ENCODE measurements around the gene CEACAM4. TPM values are rescaled to one million over a fixed set of nuclear protein-coding genes. Genes with fewer than 3 reads are reported as not detected.
"Not testable (repeated sequence)": the region's sequence is repeated elsewhere in the genome, so short reads cannot be mapped to it uniquely, and the experiment has no call there.

The CEACAM4 gene
- total and polyA plus RNA-seq, 4 donors = 0.63 to 2.2 (median 0.80) TPM

GRCh38 chr19:41584260-41584810 lies 42.5 kb downstream of the CEACAM4 start:
- TF ChIP-seq, protein P1, sequence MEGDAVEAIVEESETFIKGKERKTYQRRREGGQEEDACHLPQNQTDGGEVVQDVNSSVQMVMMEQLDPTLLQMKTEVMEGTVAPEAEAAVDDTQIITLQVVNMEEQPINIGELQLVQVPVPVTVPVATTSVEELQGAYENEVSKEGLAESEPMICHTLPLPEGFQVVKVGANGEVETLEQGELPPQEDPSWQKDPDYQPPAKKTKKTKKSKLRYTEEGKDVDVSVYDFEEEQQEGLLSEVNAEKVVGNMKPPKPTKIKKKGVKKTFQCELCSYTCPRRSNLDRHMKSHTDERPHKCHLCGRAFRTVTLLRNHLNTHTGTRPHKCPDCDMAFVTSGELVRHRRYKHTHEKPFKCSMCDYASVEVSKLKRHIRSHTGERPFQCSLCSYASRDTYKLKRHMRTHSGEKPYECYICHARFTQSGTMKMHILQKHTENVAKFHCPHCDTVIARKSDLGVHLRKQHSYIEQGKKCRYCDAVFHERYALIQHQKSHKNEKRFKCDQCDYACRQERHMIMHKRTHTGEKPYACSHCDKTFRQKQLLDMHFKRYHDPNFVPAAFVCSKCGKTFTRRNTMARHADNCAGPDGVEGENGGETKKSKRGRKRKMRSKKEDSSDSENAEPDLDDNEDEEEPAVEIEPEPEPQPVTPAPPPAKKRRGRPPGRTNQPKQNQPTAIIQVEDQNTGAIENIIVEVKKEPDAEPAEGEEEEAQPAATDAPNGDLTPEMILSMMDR (IDR thresholded peaks at IDR 0.05; ENCODE audit: low read depth, low read length, missing input control) = no peak
- 57% methylated on average over 6 of the region's 6 CpGs for WGBS
- Histone ChIP-seq H3K9ac (ENCODE audit: low read depth in 1 of 2, low read length in 2 of 2) (no peak overlapping the region), H3K4me1 (ENCODE audit: control insufficient read depth in 4 of 4, insufficient read depth in 4 of 4, low read length in 3 of 4) (no peaks in the 10 kb centered on the region), H3K27ac (ENCODE audit: low read depth in 1 of 2, low read length in 2 of 2) (no peak overlapping the region), H3K4me3 (ENCODE audit: low read depth in 1 of 3, low read length in 3 of 3) (no peak overlapping the region), H3K36me3 (ENCODE audit: control insufficient read depth in 4 of 4, insufficient read depth in 3 of 4, low read depth in 1 of 4, low read length in 3 of 4) (no peaks in the 10 kb centered on the region), H3K27me3 (ENCODE audit: control insufficient read depth in 4 of 4, insufficient read depth in 4 of 4, low read length in 3 of 4) (peaks cover 0 to 5% (median 0%) of the 10 kb centered on the region in 4 donors), H3K9me3 (ENCODE audit: control insufficient read depth in 4 of 4, low read length in 3 of 4) (peaks cover 0 to 5% (median 0%) of the 10 kb centered on the region in 4 donors)
- DNase-seq (ENCODE audit: low spot score) = no peak

DNA sequence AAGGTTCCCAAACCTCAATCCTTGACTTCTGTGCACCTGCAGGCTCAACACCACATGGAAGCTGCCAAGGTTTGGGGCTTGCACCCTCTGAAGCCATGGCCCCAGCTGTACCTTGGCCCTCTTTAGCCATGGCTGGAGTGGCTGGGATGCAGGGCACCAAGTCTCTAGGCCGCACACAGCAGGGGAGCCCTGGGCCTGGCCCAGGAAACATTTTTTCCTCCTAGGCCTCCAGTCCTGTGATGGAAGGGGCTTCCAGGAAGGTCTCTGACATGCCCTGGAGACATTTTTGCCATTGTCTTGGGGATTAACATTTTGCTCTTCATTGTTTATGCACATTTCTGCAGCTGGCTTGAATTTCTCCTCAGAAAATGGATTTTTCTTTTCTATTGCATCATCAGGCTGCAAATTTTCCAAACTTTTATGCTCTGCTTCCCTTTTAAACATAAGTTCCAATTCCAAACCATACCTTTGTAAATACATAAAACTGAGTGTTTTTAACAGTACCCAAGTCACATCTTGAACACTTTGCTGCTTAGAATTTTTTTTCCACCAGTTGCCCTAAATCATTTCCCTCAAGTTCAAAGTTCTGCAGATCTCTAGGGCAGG lies 44.2 kb downstream of the CEACAM4 start:
- H3K27ac ChIP-seq (ENCODE audit: low read depth in 1 of 2, low read length in 2 of 2); H3K36me3 ChIP-seq (ENCODE audit: control insufficient read depth in 4 of 4, insufficient read depth in 3 of 4, low read depth in 1 of 4, low read length in 3 of 4); H3K9ac ChIP-seq (ENCODE audit: low read depth in 1 of 2, low read length in 2 of 2): not testable (repeated sequence)

GRCh38 chr19:41581068-41581467 lies 45.8 kb downstream of the CEACAM4 start:
- not testable (repeated sequence) for DNase-seq (ENCODE audit: low spot score); H3K9me3 ChIP-seq (ENCODE audit: control insufficient read depth in 4 of 4, low read length in 3 of 4); H3K4me3 ChIP-seq (ENCODE audit: low read depth in 1 of 3, low read length in 3 of 3); H3K36me3 ChIP-seq (ENCODE audit: control insufficient read depth in 4 of 4, insufficient read depth in 3 of 4, low read depth in 1 of 4, low read length in 3 of 4); H3K9ac ChIP-seq (ENCODE audit: low read depth in 1 of 2, low read length in 2 of 2); H3K27me3 ChIP-seq (ENCODE audit: control insufficient read depth in 4 of 4, insufficient read depth in 4 of 4, low read length in 3 of 4); H3K27ac ChIP-seq (ENCODE audit: low read depth in 1 of 2, low read length in 2 of 2); H3K4me1 ChIP-seq (ENCODE audit: control insufficient read depth in 4 of 4, insufficient read depth in 4 of 4, low read length in 3 of 4)
- 60% methylated on average over 4 of the region's 4 CpGs for WGBS

More for the DNA sequence above, 44.2 kb downstream of the CEACAM4 start:
- H3K4me1 ChIP-seq (ENCODE audit: control insufficient read depth in 4 of 4, insufficient read depth in 4 of 4, low read length in 3 of 4); H3K4me3 ChIP-seq (ENCODE audit: low read depth in 1 of 3, low read length in 3 of 3); DNase-seq (ENCODE audit: low spot score); H3K27me3 ChIP-seq (ENCODE audit: control insufficient read depth in 4 of 4, insufficient read depth in 4 of 4, low read length in 3 of 4); H3K9me3 ChIP-seq (ENCODE audit: control insufficient read depth in 4 of 4, low read length in 3 of 4): not testable (repeated sequence)
- 91% methylated on average over 1 of the region's 1 CpG for WGBS

- peaks cover 0 to 5% (median 0%) of the 10 kb centered on the region in 4 donors for H3K9me3 ChIP-seq (ENCODE audit: control insufficient read depth in 4 of 4, low read length in 3 of 4)
- H3K4me3 ChIP-seq (ENCODE audit: low read depth in 1 of 3, low read length in 3 of 3) = no peak overlapping the region
- no peak overlapping the region for H3K27ac ChIP-seq (ENCODE audit: low read depth in 1 of 2, low read length in 2 of 2)
- no peaks in the 10 kb centered on the region for H3K4me1 ChIP-seq (ENCODE audit: control insufficient read depth in 4 of 4, insufficient read depth in 4 of 4, low read length in 3 of 4)
- no peak for DNase-seq (ENCODE audit: low spot score)
- H3K27me3 ChIP-seq (ENCODE audit: control insufficient read depth in 4 of 4, insufficient read depth in 4 of 4, low read length in 3 of 4) = peaks cover 0 to 3% (median 0%) of the 10 kb centered on the region in 4 donors
- H3K36me3 ChIP-seq (ENCODE audit: control insufficient read depth in 4 of 4, insufficient read depth in 3 of 4, low read depth in 1 of 4, low read length in 3 of 4) = no peaks in the 10 kb centered on the region
- no peak overlapping the region for H3K9ac ChIP-seq (ENCODE audit: low read depth in 1 of 2, low read length in 2 of 2)
- 61% methylated on average over 2 of the region's 2 CpGs for WGBS
- no peak for TF ChIP-seq YY1 (IDR thresholded peaks at IDR 0.05)
- no peak for TF ChIP-seq RAD21 (IDR thresholded peaks at IDR 0.05)
- TF ChIP-seq JUND (IDR thresholded peaks at IDR 0.05) = no peak
- no peak for TF ChIP-seq RXRA (IDR thresholded peaks at IDR 0.05)
- TF ChIP-seq, protein P2, sequence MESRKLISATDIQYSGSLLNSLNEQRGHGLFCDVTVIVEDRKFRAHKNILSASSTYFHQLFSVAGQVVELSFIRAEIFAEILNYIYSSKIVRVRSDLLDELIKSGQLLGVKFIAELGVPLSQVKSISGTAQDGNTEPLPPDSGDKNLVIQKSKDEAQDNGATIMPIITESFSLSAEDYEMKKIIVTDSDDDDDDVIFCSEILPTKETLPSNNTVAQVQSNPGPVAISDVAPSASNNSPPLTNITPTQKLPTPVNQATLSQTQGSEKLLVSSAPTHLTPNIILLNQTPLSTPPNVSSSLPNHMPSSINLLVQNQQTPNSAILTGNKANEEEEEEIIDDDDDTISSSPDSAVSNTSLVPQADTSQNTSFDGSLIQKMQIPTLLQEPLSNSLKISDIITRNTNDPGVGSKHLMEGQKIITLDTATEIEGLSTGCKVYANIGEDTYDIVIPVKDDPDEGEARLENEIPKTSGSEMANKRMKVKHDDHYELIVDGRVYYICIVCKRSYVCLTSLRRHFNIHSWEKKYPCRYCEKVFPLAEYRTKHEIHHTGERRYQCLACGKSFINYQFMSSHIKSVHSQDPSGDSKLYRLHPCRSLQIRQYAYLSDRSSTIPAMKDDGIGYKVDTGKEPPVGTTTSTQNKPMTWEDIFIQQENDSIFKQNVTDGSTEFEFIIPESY (IDR thresholded peaks at IDR 0.05) = no peak
- TF ChIP-seq, protein P3, sequence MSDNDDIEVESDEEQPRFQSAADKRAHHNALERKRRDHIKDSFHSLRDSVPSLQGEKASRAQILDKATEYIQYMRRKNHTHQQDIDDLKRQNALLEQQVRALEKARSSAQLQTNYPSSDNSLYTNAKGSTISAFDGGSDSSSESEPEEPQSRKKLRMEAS (IDR thresholded peaks at IDR 0.05) = no peak
- TF ChIP-seq SP1 (IDR thresholded peaks at IDR 0.05) = no peak
- TF ChIP-seq FOXA2 (IDR thresholded peaks at IDR 0.05) = no peak
- TF ChIP-seq, protein P4, sequence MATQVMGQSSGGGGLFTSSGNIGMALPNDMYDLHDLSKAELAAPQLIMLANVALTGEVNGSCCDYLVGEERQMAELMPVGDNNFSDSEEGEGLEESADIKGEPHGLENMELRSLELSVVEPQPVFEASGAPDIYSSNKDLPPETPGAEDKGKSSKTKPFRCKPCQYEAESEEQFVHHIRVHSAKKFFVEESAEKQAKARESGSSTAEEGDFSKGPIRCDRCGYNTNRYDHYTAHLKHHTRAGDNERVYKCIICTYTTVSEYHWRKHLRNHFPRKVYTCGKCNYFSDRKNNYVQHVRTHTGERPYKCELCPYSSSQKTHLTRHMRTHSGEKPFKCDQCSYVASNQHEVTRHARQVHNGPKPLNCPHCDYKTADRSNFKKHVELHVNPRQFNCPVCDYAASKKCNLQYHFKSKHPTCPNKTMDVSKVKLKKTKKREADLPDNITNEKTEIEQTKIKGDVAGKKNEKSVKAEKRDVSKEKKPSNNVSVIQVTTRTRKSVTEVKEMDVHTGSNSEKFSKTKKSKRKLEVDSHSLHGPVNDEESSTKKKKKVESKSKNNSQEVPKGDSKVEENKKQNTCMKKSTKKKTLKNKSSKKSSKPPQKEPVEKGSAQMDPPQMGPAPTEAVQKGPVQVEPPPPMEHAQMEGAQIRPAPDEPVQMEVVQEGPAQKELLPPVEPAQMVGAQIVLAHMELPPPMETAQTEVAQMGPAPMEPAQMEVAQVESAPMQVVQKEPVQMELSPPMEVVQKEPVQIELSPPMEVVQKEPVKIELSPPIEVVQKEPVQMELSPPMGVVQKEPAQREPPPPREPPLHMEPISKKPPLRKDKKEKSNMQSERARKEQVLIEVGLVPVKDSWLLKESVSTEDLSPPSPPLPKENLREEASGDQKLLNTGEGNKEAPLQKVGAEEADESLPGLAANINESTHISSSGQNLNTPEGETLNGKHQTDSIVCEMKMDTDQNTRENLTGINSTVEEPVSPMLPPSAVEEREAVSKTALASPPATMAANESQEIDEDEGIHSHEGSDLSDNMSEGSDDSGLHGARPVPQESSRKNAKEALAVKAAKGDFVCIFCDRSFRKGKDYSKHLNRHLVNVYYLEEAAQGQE (IDR thresholded peaks at IDR 0.05) = no peak
- TF ChIP-seq FOXA1 (IDR thresholded peaks at IDR 0.05) = no peak
- no peak for TF ChIP-seq HNF4A (conservative IDR thresholded peaks at IDR 0.05)
- TF ChIP-seq TAF1 (conservative IDR thresholded peaks at IDR 0.05) = no peak
- no peak for TF ChIP-seq HNF4G (IDR thresholded peaks at IDR 0.05)
These were observed 48.0 kb downstream of the CEACAM4 start for GRCh38 chr19:41578886-41579285.

All from liver (tissue), 9 donors.